ENCODE measurements around the gene BTNL9. TPM values are rescaled to one million over a fixed set of nuclear protein-coding genes. Genes with fewer than 3 reads are reported as not detected.
"Not testable (repeated sequence)": the region's sequence is repeated elsewhere in the genome, so short reads cannot be mapped to it uniquely, and the experiment has no call there.

Gene BTNL9
- total RNA-seq, 4 donors from 2014 or later = 2.5 to 96.5 (median 15.4) TPM

DNA sequence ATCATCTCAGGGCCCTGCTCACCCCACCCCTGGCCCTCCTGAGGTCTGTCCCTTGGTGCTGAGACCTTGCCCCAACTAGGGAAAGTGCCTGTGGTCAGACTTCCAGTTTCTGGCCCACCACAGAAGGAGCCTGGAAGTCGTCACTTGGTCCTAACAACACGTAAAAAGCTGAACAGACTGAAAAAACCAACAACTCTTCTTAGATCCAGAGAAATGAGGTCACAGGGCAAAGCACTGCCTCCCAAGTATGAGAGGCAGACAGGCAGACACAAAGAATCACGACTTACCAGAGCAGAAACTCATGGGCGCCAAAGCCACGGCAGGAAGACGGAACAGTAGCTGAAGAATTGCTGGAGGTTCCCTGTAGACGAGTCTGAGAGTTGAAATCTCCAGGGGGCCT, 52.4 kb downstream of the BTNL9 start:
- Histone ChIP-seq H3K4me3 (no peak overlapping the region), H3K27me3 (peaks cover 28% of the 10 kb centered on the region), H3K36me3 (no peaks in the 10 kb centered on the region), H3K4me1 (no peaks in the 10 kb centered on the region), H3K27ac (no peak overlapping the region), H3K9me3 (no peaks in the 10 kb centered on the region)
- 45% methylated on average over 7 of the region's 7 CpGs; no CpG with 5 or more reads in 1 of the 2 donors for WGBS, 2 donors (ENCODE audit: low coverage in 1 of 2)
- DNase-seq = no peak
- TF ChIP-seq, protein P1, sequence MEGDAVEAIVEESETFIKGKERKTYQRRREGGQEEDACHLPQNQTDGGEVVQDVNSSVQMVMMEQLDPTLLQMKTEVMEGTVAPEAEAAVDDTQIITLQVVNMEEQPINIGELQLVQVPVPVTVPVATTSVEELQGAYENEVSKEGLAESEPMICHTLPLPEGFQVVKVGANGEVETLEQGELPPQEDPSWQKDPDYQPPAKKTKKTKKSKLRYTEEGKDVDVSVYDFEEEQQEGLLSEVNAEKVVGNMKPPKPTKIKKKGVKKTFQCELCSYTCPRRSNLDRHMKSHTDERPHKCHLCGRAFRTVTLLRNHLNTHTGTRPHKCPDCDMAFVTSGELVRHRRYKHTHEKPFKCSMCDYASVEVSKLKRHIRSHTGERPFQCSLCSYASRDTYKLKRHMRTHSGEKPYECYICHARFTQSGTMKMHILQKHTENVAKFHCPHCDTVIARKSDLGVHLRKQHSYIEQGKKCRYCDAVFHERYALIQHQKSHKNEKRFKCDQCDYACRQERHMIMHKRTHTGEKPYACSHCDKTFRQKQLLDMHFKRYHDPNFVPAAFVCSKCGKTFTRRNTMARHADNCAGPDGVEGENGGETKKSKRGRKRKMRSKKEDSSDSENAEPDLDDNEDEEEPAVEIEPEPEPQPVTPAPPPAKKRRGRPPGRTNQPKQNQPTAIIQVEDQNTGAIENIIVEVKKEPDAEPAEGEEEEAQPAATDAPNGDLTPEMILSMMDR (IDR thresholded peaks at IDR 0.05) = no peak
- TF ChIP-seq POLR2A (IDR thresholded peaks at IDR 0.05) (no peak), POLR2AphosphoS5 (IDR thresholded peaks at IDR 0.05) (no peak), EP300 (IDR thresholded peaks at IDR 0.05; ENCODE audit: low read depth) (no peak)
- intact Hi-C loops (cut with DNase I; ENCODE audit: low total_unique reads) (no loop called here), in situ Hi-C loops (cut with MboI; ENCODE audit: low pct_ligation_motif_present in 1 of 4, low pct_unique_long_range_greater_than_20kb in 1 of 4, low sequenced_read_pairs in 3 of 4) (no loop called here)

DNA sequence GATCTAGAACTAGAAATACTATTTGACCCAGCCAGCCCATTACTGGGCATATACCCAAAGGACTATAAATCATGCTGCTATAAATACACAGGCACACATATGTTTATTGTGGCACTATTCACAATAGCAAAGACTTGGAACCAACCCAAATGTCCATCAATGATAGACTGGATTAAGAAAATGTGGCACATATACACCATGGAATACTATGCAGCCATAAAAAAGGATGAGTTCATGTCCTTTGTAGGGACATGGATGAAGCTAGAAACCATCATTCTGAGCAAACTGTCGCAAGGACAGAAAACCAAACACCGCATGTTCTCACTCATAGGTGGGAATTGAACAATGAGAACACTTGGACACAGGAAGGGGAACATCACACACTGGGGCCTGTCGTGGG, 55.1 kb downstream of the BTNL9 start:
- in situ Hi-C loops (cut with MboI; ENCODE audit: low pct_ligation_motif_present in 1 of 4, low pct_unique_long_range_greater_than_20kb in 1 of 4, low sequenced_read_pairs in 3 of 4); H3K36me3 ChIP-seq; H3K4me1 ChIP-seq; H3K4me3 ChIP-seq; DNase-seq; H3K27ac ChIP-seq; intact Hi-C loops (cut with DNase I; ENCODE audit: low total_unique reads); H3K9me3 ChIP-seq: not testable (repeated sequence)
- peaks cover 46% of the 10 kb centered on the region for H3K27me3 ChIP-seq
- WGBS, 2 donors (ENCODE audit: low coverage in 1 of 2) = 90% methylated on average over 3 of the region's 3 CpGs; no CpG with 5 or more reads in 1 of the 2 donors

DNA sequence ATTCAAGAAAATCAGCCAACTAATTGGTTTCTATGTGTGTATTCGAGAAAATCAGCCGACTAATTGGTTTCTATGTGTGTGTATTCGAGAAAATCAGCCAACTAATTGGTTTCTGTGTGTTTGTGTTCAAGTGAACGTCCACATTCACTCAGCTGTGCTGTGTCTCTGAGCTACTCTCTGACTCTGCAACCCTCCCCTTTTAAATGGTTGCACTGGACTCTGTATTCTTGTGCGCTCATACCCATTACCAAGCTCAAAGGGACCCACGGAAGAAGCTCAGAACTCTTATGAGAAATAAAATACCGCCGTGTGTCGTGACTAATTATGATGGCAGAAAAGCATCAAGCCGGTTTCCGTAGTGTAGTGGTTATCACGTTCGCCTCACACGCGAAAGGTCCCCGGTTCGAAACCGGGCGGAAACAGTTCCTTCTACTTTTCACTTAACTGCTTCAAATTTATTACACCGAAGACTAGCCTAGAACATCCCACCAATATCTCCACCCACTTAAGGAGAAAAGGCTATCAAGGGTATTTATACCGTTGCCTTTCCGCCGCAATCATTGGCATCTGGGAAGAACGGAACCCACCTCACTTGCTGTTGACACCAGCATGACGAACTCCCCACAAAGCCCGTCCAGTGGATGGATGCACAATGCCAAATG, 56.8 kb downstream of the BTNL9 start:
- H3K9me3 ChIP-seq; DNase-seq; intact Hi-C loops (cut with DNase I; ENCODE audit: low total_unique reads); H3K27ac ChIP-seq; H3K4me1 ChIP-seq; H3K4me3 ChIP-seq; H3K36me3 ChIP-seq; in situ Hi-C loops (cut with MboI; ENCODE audit: low pct_ligation_motif_present in 1 of 4, low pct_unique_long_range_greater_than_20kb in 1 of 4, low sequenced_read_pairs in 3 of 4): not testable (repeated sequence)
- no CpG with 5 or more reads among the region's 26 CpGs for WGBS, 2 donors (ENCODE audit: low coverage in 1 of 2)
- peaks cover 50% of the 10 kb centered on the region for H3K27me3 ChIP-seq

DNA sequence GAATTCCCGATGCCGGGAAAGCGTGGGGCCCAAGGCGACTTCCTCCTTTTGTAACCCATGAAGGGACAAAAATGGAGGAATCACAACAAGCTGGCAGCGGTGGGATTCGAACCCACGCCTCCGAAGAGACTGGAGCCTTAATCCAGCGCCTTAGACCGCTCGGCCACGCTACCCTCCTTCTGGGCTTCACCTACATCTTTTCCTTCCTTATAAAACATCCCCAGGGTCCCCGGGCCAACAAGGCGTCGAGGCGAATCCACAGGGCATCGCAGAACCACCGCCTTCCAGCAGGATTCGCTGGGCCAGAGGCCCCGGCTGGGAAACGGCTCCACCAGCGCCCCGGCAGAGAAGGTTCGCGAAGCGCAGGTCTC, 57.3 kb downstream of the BTNL9 start:
- H3K9me3 ChIP-seq; H3K4me3 ChIP-seq; intact Hi-C loops (cut with DNase I; ENCODE audit: low total_unique reads); in situ Hi-C loops (cut with MboI; ENCODE audit: low pct_ligation_motif_present in 1 of 4, low pct_unique_long_range_greater_than_20kb in 1 of 4, low sequenced_read_pairs in 3 of 4); H3K36me3 ChIP-seq; H3K4me1 ChIP-seq; DNase-seq; H3K27ac ChIP-seq: not testable (repeated sequence)
- H3K27me3 ChIP-seq = peaks cover 45% of the 10 kb centered on the region
- no CpG with 5 or more reads among the region's 26 CpGs for WGBS, 2 donors (ENCODE audit: low coverage in 1 of 2)

DNA sequence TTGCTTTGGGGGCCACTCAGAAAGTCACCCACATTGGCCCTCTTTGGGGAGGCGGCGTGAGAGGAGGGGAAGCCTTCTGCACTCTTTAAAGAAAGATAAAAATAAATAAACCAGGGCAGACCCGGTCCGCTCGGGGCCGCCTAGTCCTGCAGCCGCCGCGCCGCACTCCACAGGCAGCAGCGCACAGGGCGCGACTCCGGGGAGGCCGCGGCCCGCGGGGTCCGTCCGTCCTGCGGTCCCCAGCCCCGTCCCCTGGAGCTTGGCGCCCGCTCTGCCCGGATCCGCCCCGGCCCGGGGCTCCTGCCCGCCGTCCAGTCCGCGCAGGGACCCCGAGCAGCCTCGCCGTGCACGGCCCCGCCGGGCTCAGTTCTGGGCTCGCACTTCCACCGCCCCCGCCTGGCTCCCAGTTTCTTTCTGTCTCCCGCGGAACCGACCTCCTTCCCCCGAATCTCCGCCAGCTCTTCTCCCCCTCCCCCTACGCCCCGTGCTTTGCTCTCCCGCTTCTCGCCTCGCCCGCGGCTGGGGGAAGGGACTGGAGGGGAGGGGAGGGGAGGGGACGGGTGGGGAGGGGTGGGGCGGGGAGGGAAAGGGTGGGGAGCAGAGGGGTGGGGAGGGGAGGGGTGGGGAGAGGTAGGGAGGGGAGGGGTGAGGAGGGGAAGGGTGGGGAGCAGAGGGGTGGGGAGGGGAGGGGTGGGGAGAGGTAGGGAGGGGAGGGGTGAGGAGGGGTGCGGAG, 57.9 kb downstream of the BTNL9 start:
- H3K4me1 ChIP-seq; H3K4me3 ChIP-seq; DNase-seq; H3K9me3 ChIP-seq; in situ Hi-C loops (cut with MboI; ENCODE audit: low pct_ligation_motif_present in 1 of 4, low pct_unique_long_range_greater_than_20kb in 1 of 4, low sequenced_read_pairs in 3 of 4); intact Hi-C loops (cut with DNase I; ENCODE audit: low total_unique reads); H3K27ac ChIP-seq; H3K36me3 ChIP-seq: not testable (repeated sequence)
- no CpG with 5 or more reads among the region's 56 CpGs for WGBS, 2 donors (ENCODE audit: low coverage in 1 of 2)
- peaks cover 39% of the 10 kb centered on the region for H3K27me3 ChIP-seq

DNA sequence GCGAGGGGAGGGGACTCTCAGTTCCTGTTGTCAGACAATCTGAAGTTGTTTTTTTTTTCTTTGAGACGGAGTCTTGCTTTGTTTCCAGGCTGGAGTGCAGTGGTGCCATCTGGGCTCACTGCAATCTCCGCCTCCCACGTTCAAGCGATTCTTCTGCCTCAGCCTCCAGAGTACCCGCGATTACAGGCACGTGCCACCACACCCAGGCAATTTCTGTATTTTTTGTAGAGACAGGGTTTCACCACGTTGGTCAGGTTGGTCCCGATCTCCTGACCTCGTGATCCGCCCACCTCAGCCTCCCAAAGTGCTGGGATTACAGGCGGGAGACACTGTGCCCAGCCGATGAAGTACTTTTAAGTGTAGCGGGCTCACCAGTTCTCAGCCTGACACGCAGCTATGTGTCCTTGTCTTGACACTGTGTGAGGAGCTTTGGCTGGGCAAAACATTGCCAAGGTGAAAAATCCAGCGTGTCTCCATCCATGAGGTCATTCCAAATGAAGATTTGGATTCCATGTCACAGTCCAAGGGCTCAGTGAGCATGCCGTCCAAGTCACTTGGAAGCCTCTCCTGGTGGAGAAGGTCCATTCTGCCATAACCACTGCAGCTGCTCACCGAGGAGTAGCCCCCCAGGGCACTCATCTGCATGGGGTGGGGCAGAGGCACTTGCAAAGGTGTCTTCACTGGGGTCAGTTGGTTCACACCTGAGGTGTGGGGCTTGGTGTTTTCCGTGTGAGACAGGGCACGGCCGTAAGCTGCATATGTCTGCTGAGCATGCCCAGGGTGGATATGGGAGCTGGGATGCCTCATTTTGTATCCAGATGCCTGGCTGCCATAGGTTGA, 58.9 kb downstream of the BTNL9 start:
- H3K27ac ChIP-seq = no peak overlapping the region
- H3K27me3 ChIP-seq = peaks cover 32% of the 10 kb centered on the region
- WGBS, 2 donors (ENCODE audit: low coverage in 1 of 2) = 21% methylated on average over 21 of the region's 22 CpGs; no CpG with 5 or more reads in 1 of the 2 donors
- no peak overlapping the region for H3K4me3 ChIP-seq
- H3K36me3 ChIP-seq = no peaks in the 10 kb centered on the region
- peaks cover 0 to 3% (median 0%) of the 10 kb centered on the region in 4 donors for H3K4me1 ChIP-seq
- intact Hi-C loops (cut with DNase I; ENCODE audit: low total_unique reads) = no loop called here
- no peaks in the 10 kb centered on the region for H3K9me3 ChIP-seq
- no peak for DNase-seq
- in situ Hi-C loops (cut with MboI; ENCODE audit: low pct_ligation_motif_present in 1 of 4, low pct_unique_long_range_greater_than_20kb in 1 of 4, low sequenced_read_pairs in 3 of 4) = no loop called here
- TF ChIP-seq POLR2A (IDR thresholded peaks at IDR 0.05) = no peak
- no peak for TF ChIP-seq POLR2AphosphoS5 (IDR thresholded peaks at IDR 0.05)
- no peak for TF ChIP-seq EP300 (IDR thresholded peaks at IDR 0.05; ENCODE audit: low read depth)
- TF ChIP-seq, protein P1 (IDR thresholded peaks at IDR 0.05) = no peak

Data from transverse colon (tissue), 4 donors.